Nephron (organoid): ENCODE results near the gene NOX1.

Source experiments
- H3K27ac Mint-ChIP-seq, 3 experiments: 2 replicates each; pipeline ENCODE4 v1.8.0; 2020; ENCODE audit warnings: mixed read lengths in 3 of 3, mild to moderate bottlenecking in 2 of 3, moderate library complexity in 1 of 3
- H3K27me3 Mint-ChIP-seq: 2 replicates; pipeline ENCODE4 v1.8.0; 2021; ENCODE audit warnings: low read depth, mild to moderate bottlenecking, moderate library complexity, mixed read lengths
- H3K36me3 Mint-ChIP-seq: 2 replicates; pipeline ENCODE4 v1.8.0; 2020; ENCODE audit warnings: low read depth, mixed read lengths
- H3K4me1 Mint-ChIP-seq: 2 replicates; pipeline ENCODE4 v1.8.0; 2020; ENCODE audit warnings: mixed read lengths
- H3K4me3 Mint-ChIP-seq, 3 experiments: 2 replicates each; pipeline ENCODE4 v1.8.0; 2020; ENCODE audit warnings: mild to moderate bottlenecking in 3 of 3, mixed read lengths in 3 of 3, moderate library complexity in 2 of 3
- H3K9me3 Mint-ChIP-seq: 2 replicates; pipeline ENCODE4 v1.8.0; 2020; ENCODE audit warnings: mixed read lengths
- CTCF ChIP-seq, 3 experiments: fragments of 200-600 bp; sonication (generic); IDR thresholded peaks; one replicate each; pipeline ENCODE4 v1.5.0; 2021; ENCODE audit warnings: antibody characterized with exemption in 3 of 3; ENCODE audit not compliant: unreplicated experiment in 3 of 3

The NOX1 gene

GRCh38 chrX:100831219-100831946 is 42.8 kb downstream of the NOX1 start:
- Mint-ChIP-seq H3K27me3 (no peaks in the 10 kb centered on the region), H3K4me3 (no peak overlapping the region), H3K9me3 (peaks cover 4% of the 10 kb centered on the region), H3K4me1 (no peaks in the 10 kb centered on the region), H3K36me3 (peaks cover 46% of the 10 kb centered on the region), H3K27ac (no peak overlapping the region)
- TF ChIP-seq CTCF (IDR thresholded peaks at IDR 0.05; ENCODE audit: unreplicated experiment in 3 of 3): no peak

GRCh38 chrX:100830547-100830946 is 43.6 kb downstream of the NOX1 start:
- no peaks in the 10 kb centered on the region for H3K27me3 Mint-ChIP-seq
- H3K9me3 Mint-ChIP-seq: peaks cover 4% of the 10 kb centered on the region
- no peaks in the 10 kb centered on the region for H3K4me1 Mint-ChIP-seq
- TF ChIP-seq CTCF (IDR thresholded peaks at IDR 0.05; ENCODE audit: unreplicated experiment in 3 of 3): no peak
- H3K4me3 Mint-ChIP-seq: no peak overlapping the region
- H3K36me3 Mint-ChIP-seq: peaks cover 44% of the 10 kb centered on the region
- H3K27ac Mint-ChIP-seq: no peak overlapping the region

GRCh38 chrX:100830143-100830542 is 44.0 kb downstream of the NOX1 start:
- Mint-ChIP-seq H3K4me3 (no peak overlapping the region), H3K9me3 (peaks cover 4% of the 10 kb centered on the region), H3K27me3 (no peaks in the 10 kb centered on the region), H3K4me1 (no peaks in the 10 kb centered on the region), H3K27ac (no peak overlapping the region), H3K36me3 (peaks cover 44% of the 10 kb centered on the region)
- TF ChIP-seq CTCF (IDR thresholded peaks at IDR 0.05; ENCODE audit: unreplicated experiment in 3 of 3): no peak

GRCh38 chrX:100829730-100830129 is 44.4 kb downstream of the NOX1 start:
- no peaks in the 10 kb centered on the region for H3K4me1 Mint-ChIP-seq
- no peak overlapping the region for H3K4me3 Mint-ChIP-seq
- H3K27me3 Mint-ChIP-seq: no peaks in the 10 kb centered on the region
- peaks cover 4% of the 10 kb centered on the region for H3K9me3 Mint-ChIP-seq
- peaks cover 46% of the 10 kb centered on the region for H3K36me3 Mint-ChIP-seq
- H3K27ac Mint-ChIP-seq: no peak overlapping the region
- no peak for TF ChIP-seq CTCF (IDR thresholded peaks at IDR 0.05; ENCODE audit: unreplicated experiment in 3 of 3)

GRCh38 chrX:100819837-100820666 is 54.1 kb downstream of the NOX1 start, which contains the start of gene CSTF2:
CSTF2 (plus strand) TSS chrX:100820391; CDS start chrX:100820417, 26 bp downstream.
- Mint-ChIP-seq H3K4me3 (peak within 1 kb of the TSS; percentile 84), H3K4me1 (peaks cover 5% of the 10 kb centered on the region)

More at GRCh38 chrX:100819837-100820666, 54.1 kb downstream of the NOX1 start, which contains the start of gene CSTF2:
- peak in 1 of 3 experiments; percentile 5 for TF ChIP-seq CTCF (IDR thresholded peaks at IDR 0.05; ENCODE audit: unreplicated experiment in 3 of 3)
- H3K9me3 Mint-ChIP-seq: peaks cover 6% of the 10 kb centered on the region
- peaks cover 14% of the 10 kb centered on the region for H3K36me3 Mint-ChIP-seq
- peak within 1 kb of the TSS; percentile 34 to 76 (median 63) for H3K27ac Mint-ChIP-seq
- H3K27me3 Mint-ChIP-seq: peaks cover 4% of the 10 kb centered on the region
